NCI-H748 treated with DMSO at 0.1 percent for 48 hours (cell line): ENCODE measurements around the gene CGA.

ENCODE experiments used
- DNase-seq: peaks from one replicate; lab custom pipeline; 2025; lab: John Stamatoyannopoulos, UW

Gene CGA

GRCh38 chr6:87088076-87088475 is 6.8 kb downstream of the CGA start:
- DNase-seq: no peak

- no peak for DNase-seq
These were observed 12.7 kb downstream of the CGA start for GRCh38 chr6:87082160-87082721.

GRCh38 chr6:87078983-87079616 is 15.8 kb downstream of the CGA start:
- DNase-seq: peak; percentile 31

GRCh38 chr6:87075168-87075567 is 19.7 kb downstream of the CGA start:
- no peak for DNase-seq

- DNase-seq: no peak
These were observed 20.7 kb downstream of the CGA start for GRCh38 chr6:87074101-87074621.

GRCh38 chr6:87071683-87072082 is 23.2 kb downstream of the CGA start:
- no peak for DNase-seq

GRCh38 chr6:87070741-87071140 is 24.2 kb downstream of the CGA start:
- no peak for DNase-seq

GRCh38 chr6:87068795-87069194 is 26.1 kb downstream of the CGA start:
- no peak for DNase-seq

- DNase-seq: peak; percentile 47
These were observed 28.2 kb downstream of the CGA start for GRCh38 chr6:87066449-87067333.

- no peak for DNase-seq
These were observed 29.8 kb downstream of the CGA start for GRCh38 chr6:87065117-87065516.

- no peak for DNase-seq
These were observed 35.0 kb downstream of the CGA start for GRCh38 chr6:87059943-87060342.

GRCh38 chr6:87054143-87054833 is 40.6 kb downstream of the CGA start:
- DNase-seq: no peak

GRCh38 chr6:87053312-87053711 is 41.6 kb downstream of the CGA start:
- no peak for DNase-seq

GRCh38 chr6:87049779-87050178 is 45.1 kb downstream of the CGA start:
- DNase-seq: no peak

GRCh38 chr6:87045521-87046075 is 49.3 kb downstream of the CGA start:
- no peak for DNase-seq

- no peak for DNase-seq
These were observed 54.2 kb downstream of the CGA start for GRCh38 chr6:87040729-87041128.
